GM18502 (cell line): ENCODE measurements around the gene TMEM132D.

ENCODE experiments used
- ATAC-seq: cut with Tn5 transposase; IDR thresholded peaks from one replicate; pipeline ENCODE4 v1.9.1; 2021; ENCODE audit warnings: mild to moderate bottlenecking; ENCODE audit not compliant: unreplicated experiment, poor library complexity

TMEM132D gene

GRCh38 chr12:129152351-129153104 lies 751.3 kb downstream of the TMEM132D start:
- no peak for ATAC-seq

- ATAC-seq, result no peak
These were observed 753.1 kb downstream of the TMEM132D start for GRCh38 chr12:129150721-129151120.

DNA sequence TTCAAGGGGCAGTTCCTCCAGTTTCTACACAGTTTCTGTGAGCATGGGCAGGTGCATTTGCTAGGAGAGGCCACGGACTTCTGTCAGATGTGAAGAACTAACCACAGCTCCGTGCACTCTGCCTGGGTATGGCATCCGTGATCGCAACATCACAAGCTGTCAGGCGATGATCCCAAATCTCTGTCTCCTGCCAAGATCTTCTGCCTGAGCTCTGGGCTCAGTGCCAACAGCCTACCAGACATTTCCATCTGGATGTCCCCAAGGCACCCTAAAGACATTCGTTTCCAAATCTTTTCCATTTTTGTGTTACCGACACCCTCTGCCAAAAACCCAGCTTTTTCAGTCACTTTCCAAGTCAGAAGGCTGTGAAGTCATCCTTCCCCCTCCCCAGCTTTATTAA lies 758.4 kb downstream of the TMEM132D start:
- ATAC-seq, result no peak

- ATAC-seq, result no peak
These were observed 765.0 kb downstream of the TMEM132D start for GRCh38 chr12:129138776-129139175.

DNA sequence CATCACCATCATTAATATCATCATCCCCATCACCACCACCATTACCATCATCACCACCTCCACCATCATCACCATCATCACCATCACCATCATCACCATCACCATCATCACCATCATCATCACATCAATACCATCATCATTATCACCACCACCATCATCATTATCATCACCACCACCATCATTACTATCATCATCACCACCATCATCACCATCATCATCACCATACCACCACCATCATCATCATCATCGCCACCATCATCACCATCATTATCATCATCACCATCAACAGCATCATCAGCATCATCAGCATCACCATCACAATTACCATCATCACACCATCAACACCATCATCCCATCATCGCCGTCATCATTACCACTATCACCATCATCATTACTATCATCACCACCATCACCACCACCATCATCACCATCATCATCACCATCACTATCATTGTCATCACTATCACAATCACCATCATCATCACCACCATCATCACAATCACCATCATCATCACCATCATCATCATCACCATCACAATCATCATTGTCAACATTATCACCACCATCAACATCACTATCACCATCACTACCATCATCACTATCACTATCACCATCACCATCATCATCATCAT lies 767.0 kb downstream of the TMEM132D start:
- no peak for ATAC-seq

DNA sequence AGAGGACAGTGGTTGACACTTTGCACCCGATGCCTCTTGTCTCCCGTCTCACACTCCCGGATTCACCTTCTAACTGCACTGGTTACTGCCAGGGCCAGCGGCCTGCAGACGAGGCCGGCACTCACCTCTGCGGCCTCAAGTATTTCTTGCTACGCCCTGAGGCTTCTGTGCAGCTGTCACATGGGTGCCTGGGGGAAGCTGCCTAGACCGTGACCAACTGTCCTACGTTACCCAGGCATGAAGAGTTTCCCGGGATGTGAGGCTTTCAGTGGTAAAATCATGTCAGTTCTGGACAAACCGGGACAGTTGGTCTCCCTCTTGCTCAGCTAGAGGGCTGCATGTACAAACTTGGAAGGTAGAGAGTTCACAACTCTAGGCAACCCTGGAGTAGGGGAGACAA lies 776.1 kb downstream of the TMEM132D start:
- ATAC-seq, result no peak

DNA sequence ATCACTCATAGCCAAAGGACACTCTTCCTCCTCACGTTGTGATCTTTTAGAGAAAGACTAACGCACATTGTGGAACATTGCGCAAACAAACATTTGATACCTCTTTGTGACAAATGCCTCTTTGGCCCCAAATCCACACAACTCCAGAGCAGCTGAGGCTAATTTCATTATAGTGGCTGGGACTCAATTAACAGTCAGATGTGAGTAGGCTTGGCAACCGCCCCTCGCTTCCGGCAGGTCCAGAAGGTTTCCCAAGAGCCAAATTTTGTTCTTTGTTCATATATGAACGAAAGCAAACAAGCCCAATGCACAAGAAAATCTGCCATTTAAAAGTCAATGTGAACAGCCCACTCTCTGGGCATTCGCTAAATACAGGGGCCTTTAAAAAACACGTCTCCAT lies 776.6 kb downstream of the TMEM132D start:
- no peak for ATAC-seq

DNA sequence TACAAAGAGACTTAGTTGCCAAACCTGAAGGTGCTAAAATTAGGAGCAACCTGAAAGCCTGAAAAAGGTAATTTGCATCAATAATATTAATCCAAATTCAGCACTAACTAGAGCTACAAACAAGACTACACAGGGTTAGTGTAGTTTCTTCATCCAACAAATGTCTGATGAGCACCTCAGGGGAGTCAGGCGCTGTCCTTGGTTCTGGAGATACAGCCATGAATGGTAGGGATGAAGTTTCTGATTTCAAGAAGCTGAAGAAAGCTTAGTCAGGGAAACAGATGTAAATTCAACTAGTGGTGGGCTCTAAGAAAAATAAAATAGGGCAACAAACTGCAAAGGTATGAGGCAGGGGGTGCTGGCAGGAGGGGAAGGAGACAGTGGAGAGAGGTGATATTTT lies 784.3 kb downstream of the TMEM132D start:
- ATAC-seq, result no peak

DNA sequence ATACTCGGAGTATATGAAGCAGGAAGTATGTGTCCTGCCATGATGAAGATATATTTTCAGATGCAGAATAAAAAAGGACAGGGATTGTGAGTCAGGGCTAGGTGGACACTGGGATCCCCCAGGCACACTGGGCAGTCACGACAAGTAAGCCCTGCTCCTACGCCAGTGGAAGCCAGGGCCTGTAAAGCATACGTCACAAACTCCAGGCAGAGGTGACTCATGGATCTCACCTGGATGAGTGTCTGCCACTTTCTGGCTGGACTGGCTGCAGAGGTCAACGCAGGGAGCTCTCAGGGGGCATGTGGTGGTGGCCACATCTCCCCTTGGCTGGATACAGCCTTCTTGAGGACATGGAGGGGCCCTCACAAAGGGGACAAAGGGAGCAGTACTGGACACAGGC lies 788.3 kb downstream of the TMEM132D start:
- no peak for ATAC-seq

- ATAC-seq, result no peak
These were observed 793.2 kb downstream of the TMEM132D start for GRCh38 chr12:129110575-129110974.

- no peak for ATAC-seq
These were observed 794.4 kb downstream of the TMEM132D start for GRCh38 chr12:129109174-129110001.

DNA sequence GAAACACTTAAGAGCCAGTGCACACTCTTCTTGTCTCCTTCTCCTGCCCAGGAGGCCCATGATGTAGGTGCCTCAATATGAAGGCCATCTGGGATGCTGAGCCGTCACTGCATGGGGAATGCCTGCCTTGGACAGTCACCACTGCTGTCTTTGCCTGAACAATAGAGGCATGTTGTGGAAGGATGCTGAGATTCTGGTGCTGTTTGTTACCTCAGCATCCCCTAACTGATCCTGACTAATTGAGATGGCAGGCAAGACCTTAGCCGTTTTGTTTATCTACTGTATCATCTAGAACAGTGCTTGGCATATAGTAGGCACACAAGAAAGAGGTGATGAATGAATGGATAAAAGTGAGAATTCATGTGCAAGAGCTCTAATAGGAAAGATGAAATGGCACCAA lies 797.1 kb downstream of the TMEM132D start:
- ATAC-seq, result no peak

DNA sequence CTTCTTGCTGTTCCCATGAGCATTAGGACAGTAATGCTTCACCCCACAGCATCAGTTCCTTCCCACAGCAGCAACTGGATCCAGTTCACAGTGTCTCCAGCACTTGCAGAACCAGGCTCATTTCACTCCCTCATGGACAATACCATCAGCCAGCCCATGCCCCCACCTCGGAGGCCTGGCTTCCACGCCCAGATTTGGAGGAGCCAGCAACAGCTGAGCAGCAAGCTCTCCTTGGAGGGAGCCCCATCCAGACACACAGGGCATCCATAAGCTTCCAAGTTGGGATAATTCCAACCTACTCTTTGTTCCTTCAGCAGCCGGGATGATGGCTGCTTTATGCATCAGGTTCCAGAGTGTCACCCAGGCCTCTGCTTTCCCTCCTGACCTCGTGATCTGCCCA lies 800.6 kb downstream of the TMEM132D start:
- ATAC-seq, result no peak

GRCh38 chr12:129102233-129102632 lies 801.6 kb downstream of the TMEM132D start:
- no peak for ATAC-seq

DNA sequence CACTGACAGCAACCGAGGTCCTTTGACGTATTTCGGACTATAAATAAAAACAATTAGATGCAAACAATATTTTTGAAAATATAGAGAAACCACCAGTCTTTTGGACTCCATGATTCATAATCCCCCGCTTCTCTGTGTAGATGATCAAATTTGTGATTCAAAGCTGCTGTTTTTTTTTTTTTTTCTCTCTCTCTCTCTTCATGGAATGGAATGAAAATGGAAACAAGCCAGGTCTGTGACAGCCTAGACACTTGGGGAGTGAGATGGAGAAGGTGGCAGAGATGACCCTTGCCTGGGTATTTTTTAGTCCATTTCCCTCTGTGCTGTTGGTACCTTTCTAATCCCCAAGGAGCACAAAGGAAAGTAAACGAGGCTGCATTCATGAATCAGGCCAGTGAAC lies 802.0 kb downstream of the TMEM132D start:
- ATAC-seq, result no peak

DNA sequence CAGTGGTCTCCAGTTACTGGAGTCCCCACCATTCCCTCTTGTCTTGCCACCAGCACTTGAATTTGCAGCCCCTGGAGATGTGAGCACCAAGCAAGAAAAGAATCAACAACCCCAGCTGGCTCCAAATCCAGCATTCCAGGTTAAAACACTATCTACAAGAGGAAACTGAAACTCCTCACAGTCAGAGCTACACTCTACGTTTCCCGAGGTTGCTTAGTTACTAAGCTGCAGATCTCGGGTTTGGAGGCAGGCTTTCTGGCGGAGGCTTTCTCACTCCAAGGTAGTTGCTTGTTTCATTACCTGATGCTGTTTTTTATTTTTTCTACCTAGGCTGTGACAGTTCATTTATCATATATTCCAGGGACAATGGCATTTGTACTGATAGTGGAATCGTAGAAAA lies 802.4 kb downstream of the TMEM132D start:
- ATAC-seq, result no peak

- no peak for ATAC-seq
These were observed 806.4 kb downstream of the TMEM132D start for GRCh38 chr12:129097451-129097850.

- no peak for ATAC-seq
These were observed 806.9 kb downstream of the TMEM132D start for GRCh38 chr12:129096968-129097367.

DNA sequence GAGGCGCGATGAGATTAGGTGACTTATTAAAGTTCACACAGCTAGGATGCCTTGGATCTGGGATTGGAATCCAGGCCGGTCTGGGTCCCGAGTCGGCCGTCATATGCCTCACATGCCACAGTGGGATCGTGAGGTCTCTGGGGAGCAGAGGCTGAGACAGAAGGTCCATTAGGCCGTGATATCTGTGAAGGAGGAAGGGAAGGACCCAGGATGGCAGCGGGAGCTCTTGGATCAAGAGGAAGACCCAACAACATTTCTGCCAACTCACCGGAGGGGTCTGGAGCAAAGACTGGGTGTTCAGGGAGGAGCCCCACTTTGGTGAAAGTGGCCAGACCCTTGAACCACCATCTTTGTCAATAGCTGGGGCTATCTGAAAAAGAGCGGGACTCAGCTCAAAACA lies 807.6 kb downstream of the TMEM132D start:
- ATAC-seq, result no peak

DNA sequence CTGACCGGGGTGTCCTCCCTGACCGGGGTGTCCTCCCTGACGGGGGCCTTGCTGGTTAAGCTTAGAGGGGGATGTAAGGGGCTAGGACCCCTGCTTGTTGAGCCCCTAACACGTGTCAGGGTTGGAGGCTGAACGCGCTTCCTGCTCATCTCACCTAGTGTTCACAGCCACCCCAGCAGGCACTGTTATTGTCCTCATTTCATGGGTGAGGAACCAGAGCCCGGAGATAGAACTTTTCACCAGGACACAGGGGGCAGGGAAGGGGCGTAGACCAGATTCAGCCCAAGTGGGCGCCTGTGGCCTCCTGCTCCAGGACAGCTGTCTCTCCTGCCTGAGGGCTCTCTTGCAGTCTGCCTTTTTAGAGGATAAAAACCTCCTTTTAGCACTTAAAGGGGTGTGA lies 814.2 kb downstream of the TMEM132D start:
- no peak for ATAC-seq
